Measurements from ENCODE around the gene RFT1.
"Not testable (repeated sequence)": the region's sequence is repeated elsewhere in the genome, so short reads cannot be mapped to it uniquely, and the experiment has no call there.

The RFT1 gene

DNA sequence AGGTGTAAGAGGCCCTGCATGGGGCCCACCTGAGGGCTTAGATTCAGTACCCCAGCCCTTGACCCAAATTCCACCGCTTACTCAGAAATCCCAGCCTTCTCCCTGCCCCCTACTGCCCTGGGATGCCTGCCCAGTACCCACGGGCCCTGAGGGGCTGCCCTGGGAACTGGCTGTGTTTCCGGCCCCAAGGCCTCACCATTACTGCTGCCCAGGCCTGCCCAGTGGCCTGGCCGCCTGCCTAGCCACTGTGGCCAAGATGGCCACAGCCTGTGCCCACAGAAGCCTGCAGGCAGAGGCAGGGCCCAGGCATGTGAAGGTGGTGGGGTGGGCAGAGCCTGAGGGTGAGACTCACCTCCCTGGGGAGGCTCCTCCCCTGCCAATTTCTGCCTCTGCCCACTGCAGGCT lies 24.6 kb upstream of the RFT1 start:
- DNase-seq (ENCODE audit: extremely low spot score) = no peak
- ChIA-PET CTCF (no interaction called here), POLR2A (no interaction called here)

DNA sequence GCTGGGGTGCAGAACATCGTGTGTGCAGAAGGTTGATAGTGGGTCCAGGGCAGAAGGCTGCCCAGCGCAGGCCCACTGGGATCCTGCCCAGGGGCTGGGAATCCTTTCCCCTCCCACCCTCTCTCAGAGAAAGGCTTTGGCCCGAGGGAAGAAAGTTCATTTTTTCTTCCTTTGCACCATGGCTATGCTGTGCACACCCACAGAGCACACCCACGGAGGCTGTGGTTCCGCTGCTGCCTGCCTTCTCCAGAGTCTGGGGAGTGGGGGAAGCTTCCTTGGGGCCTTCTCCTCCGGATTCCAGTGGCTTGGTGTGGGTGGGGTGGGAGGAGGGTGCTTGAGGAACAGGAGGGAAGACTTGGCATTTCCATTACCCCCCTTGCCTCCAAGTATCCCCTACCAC lies 23.7 kb upstream of the RFT1 start:
- ChIA-PET POLR2A (interaction anchor here (0.5 kb wide), 1 partner anchor 26 kb away, joined by 3 read pairs; no protein-coding TSS in a partner anchor), CTCF (no interaction called here)
- DNase-seq (ENCODE audit: extremely low spot score) = no peak
- TF ChIP-seq SUZ12 (IDR thresholded peaks at IDR 0.05) = no peak
- no peak for TF ChIP-seq FOXK2 (IDR thresholded peaks at IDR 0.05)
- TF ChIP-seq NFRKB (IDR thresholded peaks at IDR 0.05) = no peak
- TF ChIP-seq LEF1 (IDR thresholded peaks at IDR 0.05; ENCODE audit: borderline replicate concordance) = no peak
- no peak for TF ChIP-seq BHLHE40 (IDR thresholded peaks at IDR 0.05; ENCODE audit: borderline replicate concordance)
- TF ChIP-seq ZNF384 (IDR thresholded peaks at IDR 0.05) = no peak
- no peak for TF ChIP-seq SP1 (IDR thresholded peaks at IDR 0.05)
- TF ChIP-seq CTBP1 (IDR thresholded peaks at IDR 0.05; ENCODE audit: borderline replicate concordance) = no peak
- no peak for TF ChIP-seq FOXM1 (IDR thresholded peaks at IDR 0.05; ENCODE audit: borderline replicate concordance)
- TF ChIP-seq ARNT (IDR thresholded peaks at IDR 0.05) = no peak
- TF ChIP-seq HDGF (IDR thresholded peaks at IDR 0.05; ENCODE audit: borderline replicate concordance) = no peak
- TF ChIP-seq L3MBTL2 (conservative IDR thresholded peaks at IDR 0.05) = no peak

More for the DNA sequence above, 24.6 kb upstream of the RFT1 start:
- no peak for TF ChIP-seq HDGF (IDR thresholded peaks at IDR 0.05; ENCODE audit: borderline replicate concordance)
- no peak for TF ChIP-seq ZNF384 (IDR thresholded peaks at IDR 0.05)
- no peak for TF ChIP-seq FOXA1 (IDR thresholded peaks at IDR 0.05)
- TF ChIP-seq TARDBP (IDR thresholded peaks at IDR 0.05) = no peak
- no peak for TF ChIP-seq ARNT (IDR thresholded peaks at IDR 0.05)
- TF ChIP-seq CTBP1 (IDR thresholded peaks at IDR 0.05; ENCODE audit: borderline replicate concordance) = no peak
- TF ChIP-seq SP1 (IDR thresholded peaks at IDR 0.05) = no peak
- TF ChIP-seq FOXM1 (IDR thresholded peaks at IDR 0.05; ENCODE audit: borderline replicate concordance) = no peak
- TF ChIP-seq BHLHE40 (IDR thresholded peaks at IDR 0.05; ENCODE audit: borderline replicate concordance) = no peak
- no peak for TF ChIP-seq LEF1 (IDR thresholded peaks at IDR 0.05; ENCODE audit: borderline replicate concordance)
- TF ChIP-seq L3MBTL2 (conservative IDR thresholded peaks at IDR 0.05) = no peak
- no peak for TF ChIP-seq NFRKB (IDR thresholded peaks at IDR 0.05)

DNA sequence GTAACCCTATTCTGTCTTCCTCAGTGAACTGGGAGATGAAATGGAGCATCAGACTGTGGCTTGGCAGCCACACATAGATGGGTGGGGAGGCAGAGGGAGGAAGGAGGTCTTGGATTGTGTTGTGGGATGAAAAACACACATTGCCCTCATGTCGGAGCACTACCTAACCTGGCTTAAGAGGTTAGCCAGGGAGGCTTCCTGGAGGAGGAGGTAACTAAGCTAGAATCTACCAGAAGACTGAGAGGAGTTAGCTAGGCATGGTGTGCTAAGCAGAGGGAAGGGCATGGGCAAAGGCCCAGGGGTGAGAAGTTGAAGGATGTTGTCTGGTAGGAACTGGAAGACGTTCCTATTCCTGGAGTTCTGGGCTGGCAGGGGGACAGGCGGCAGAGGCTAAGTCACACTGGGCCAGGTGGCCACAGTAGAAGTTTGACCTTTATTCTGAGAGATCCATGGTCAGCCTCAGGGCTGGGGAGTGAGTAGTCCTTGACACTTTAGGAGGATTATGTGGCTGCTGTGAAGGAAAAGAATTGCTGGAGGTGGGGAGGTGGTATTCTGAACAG lies 23.1 kb upstream of the RFT1 start:
- no peak for TF ChIP-seq FOXK2 (IDR thresholded peaks at IDR 0.05)
- TF ChIP-seq FOXA1 (IDR thresholded peaks at IDR 0.05) = no peak
- no peak for TF ChIP-seq HDGF (IDR thresholded peaks at IDR 0.05; ENCODE audit: borderline replicate concordance)
- no peak for TF ChIP-seq CTBP1 (IDR thresholded peaks at IDR 0.05; ENCODE audit: borderline replicate concordance)
- no peak for DNase-seq (ENCODE audit: extremely low spot score)
- CTCF ChIA-PET = no interaction called here
- POLR2A ChIA-PET = no interaction called here

DNA sequence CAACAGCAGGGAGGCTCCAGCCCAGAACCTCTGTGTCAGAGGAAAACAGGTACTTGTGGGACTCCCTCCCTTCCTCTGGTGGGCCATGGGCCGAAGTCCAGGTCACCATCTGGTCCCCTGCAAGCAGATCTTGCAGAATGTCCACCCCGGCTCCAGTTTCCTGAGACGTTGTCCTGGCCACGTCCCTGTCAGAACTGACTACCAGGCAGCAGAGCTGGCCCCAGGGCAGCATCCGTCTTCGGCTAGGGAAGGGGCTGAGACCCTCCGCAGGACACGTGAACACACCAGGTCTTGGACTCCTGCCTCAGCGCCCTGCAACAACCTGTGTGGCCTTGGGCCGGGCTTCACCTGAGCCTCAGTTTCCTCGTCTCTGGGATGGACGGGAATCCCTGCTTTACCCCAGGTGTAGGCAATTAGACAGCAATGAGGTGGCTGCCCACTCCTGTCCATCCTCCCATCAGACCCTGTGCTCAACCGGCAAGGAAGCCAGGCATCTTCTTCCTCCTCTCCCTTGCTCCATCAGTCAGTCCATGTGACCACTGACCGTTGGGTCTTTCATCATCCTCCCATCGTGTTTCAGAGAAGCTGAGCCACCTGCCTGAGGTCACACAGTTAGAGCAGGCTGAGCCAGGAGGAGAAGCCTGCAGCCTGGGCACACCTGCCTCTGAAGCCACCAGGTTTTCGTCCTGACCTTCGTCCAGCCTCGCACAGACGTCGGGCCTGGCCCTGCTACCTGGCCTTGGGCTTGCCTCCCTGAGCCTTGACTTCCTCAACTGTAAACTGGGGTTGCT lies 21.8 kb upstream of the RFT1 start:
- ChIA-PET POLR2A (no interaction called here), CTCF (no interaction called here)
- TF ChIP-seq BHLHE40 (IDR thresholded peaks at IDR 0.05; ENCODE audit: borderline replicate concordance) (no peak), FOXK2 (IDR thresholded peaks at IDR 0.05) (no peak), L3MBTL2 (conservative IDR thresholded peaks at IDR 0.05) (no peak), NFRKB (IDR thresholded peaks at IDR 0.05) (no peak), ZNF384 (IDR thresholded peaks at IDR 0.05) (no peak), FOXA1 (IDR thresholded peaks at IDR 0.05) (no peak), ARNT (IDR thresholded peaks at IDR 0.05) (no peak)
- no peak for DNase-seq (ENCODE audit: extremely low spot score)

DNA sequence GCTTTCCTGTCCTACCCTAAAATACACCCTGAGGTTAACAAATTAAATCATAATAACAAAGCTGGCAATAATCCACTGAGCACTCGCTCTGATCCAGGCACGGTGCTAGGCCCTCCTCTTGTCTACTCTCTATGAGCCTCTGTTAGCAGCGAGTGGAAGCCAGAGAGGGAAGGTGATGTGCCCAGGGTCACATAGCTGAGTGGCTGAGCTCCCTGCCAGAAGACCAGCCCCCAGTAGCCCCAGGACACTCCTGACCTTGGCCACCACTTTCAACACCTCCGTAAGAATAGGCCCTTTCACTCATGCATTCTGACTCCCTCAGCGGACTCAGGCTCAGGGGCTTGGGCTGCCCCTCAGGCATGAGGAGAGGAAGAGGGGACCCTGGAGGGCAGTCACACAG lies 21.2 kb upstream of the RFT1 start:
- TF ChIP-seq LEF1 (IDR thresholded peaks at IDR 0.05; ENCODE audit: borderline replicate concordance) (no peak), ZNF384 (IDR thresholded peaks at IDR 0.05) (no peak), SP1 (IDR thresholded peaks at IDR 0.05) (no peak), FOXM1 (IDR thresholded peaks at IDR 0.05; ENCODE audit: borderline replicate concordance) (no peak)
- CTCF ChIA-PET = no interaction called here
- DNase-seq (ENCODE audit: extremely low spot score) = no peak
- POLR2A ChIA-PET = interaction anchor here (1.1 kb wide), 1 partner anchor 18 kb away, joined by 3 read pairs; no protein-coding TSS in a partner anchor

DNA sequence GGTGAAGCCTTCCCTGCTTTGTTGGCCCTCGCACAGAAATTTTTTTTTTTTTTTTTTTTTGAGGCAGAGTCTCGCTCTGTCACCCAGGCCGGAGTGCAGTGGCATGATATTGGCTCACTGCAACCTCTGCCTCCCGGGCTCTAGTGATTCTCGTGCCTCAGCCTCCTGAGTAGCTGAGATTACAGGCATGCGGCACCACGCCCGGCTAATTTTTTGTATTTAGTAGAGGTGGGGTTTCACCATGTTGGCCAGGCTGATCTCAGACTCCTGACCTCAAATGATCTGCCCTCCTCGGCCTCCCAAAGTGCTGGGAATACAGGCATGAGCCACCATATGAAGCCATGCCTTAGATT lies 20.8 kb upstream of the RFT1 start:
- DNase-seq (ENCODE audit: extremely low spot score); CTCF ChIA-PET: not testable (repeated sequence)
- POLR2A ChIA-PET = interaction anchor here (1.1 kb wide), 1 partner anchor 17 kb away, joined by 3 read pairs; no protein-coding TSS in a partner anchor

DNA sequence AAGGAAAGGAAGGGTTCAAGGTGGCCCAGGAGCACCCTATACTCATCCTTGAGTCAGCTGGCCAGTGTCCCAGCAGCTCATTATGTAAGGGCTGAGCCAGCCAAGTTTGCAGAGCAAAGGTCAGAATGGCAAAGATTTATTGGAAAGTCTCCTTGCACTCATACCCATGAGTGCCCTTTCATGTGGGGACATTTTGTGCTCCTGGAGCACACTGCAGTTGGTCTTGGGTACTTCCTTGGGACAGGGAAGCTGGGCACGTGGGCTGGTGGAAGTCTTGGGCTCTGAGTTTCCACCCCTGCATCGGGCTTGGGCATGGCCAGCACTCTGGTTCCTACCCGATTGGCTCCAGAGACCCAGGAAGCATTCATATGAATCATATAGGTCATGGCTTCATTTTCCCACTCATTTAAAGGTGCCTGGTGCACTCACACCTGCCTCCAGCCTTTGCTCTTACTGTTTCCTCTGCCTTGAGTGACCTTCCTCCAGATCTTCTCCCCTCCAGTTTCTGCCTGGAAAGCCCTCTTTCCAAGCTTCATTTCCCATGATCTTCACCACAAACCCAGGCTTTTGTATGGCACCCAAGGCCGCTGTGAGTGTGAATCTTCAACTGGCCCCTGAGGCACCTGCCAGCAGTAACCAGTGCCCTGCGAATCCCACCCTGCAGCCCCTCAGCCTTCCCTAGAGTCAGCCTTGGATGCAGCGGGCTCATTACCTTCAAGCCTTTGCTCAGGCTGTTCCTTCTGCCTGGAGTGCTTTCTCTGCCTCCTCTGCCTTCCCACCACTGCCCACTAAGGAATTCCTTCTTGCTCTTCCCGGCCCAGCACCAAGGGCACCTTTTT lies 20.2 kb upstream of the RFT1 start:
- ChIA-PET POLR2A (interaction anchor here (1.1 kb wide), 1 partner anchor 17 kb away, joined by 3 read pairs; no protein-coding TSS in a partner anchor), CTCF (no interaction called here)
- no peak for DNase-seq (ENCODE audit: extremely low spot score)
- TF ChIP-seq NFRKB (IDR thresholded peaks at IDR 0.05) (no peak), FOXM1 (IDR thresholded peaks at IDR 0.05; ENCODE audit: borderline replicate concordance) (no peak), BHLHE40 (IDR thresholded peaks at IDR 0.05; ENCODE audit: borderline replicate concordance) (no peak), LEF1 (IDR thresholded peaks at IDR 0.05; ENCODE audit: borderline replicate concordance) (no peak), TARDBP (IDR thresholded peaks at IDR 0.05) (no peak), ZNF384 (IDR thresholded peaks at IDR 0.05) (no peak), FOXA1 (IDR thresholded peaks at IDR 0.05) (no peak), FOXK2 (IDR thresholded peaks at IDR 0.05) (no peak), L3MBTL2 (conservative IDR thresholded peaks at IDR 0.05) (no peak)

DNA sequence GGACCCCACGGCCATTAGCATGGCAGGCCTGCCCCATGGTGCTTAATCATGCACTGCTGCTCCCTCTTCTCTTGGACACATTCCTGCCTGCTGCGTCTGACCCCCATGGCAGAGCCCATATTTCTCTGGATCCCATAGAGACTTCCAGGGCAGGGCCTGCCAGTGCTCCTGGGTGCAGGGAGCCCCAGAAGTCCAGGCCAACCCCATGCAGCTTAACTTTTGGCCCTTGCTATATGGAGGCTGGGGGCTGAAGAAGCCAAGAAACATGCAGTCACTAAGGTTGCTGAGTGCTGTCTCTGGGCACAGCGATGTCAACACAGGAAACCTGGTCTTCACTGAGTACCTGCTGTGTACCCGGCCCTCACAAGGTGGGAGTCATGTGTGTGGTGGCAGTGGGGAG lies 19.5 kb upstream of the RFT1 start:
- TF ChIP-seq, protein P1, sequence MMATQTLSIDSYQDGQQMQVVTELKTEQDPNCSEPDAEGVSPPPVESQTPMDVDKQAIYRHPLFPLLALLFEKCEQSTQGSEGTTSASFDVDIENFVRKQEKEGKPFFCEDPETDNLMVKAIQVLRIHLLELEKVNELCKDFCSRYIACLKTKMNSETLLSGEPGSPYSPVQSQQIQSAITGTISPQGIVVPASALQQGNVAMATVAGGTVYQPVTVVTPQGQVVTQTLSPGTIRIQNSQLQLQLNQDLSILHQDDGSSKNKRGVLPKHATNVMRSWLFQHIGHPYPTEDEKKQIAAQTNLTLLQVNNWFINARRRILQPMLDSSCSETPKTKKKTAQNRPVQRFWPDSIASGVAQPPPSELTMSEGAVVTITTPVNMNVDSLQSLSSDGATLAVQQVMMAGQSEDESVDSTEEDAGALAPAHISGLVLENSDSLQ (IDR thresholded peaks at IDR 0.05) = no peak
- TF ChIP-seq L3MBTL2 (conservative IDR thresholded peaks at IDR 0.05) (no peak), TARDBP (IDR thresholded peaks at IDR 0.05) (no peak), ZNF384 (IDR thresholded peaks at IDR 0.05) (no peak), FOXK2 (IDR thresholded peaks at IDR 0.05) (no peak), NFRKB (IDR thresholded peaks at IDR 0.05) (no peak), HDGF (IDR thresholded peaks at IDR 0.05; ENCODE audit: borderline replicate concordance) (no peak), FOXM1 (IDR thresholded peaks at IDR 0.05; ENCODE audit: borderline replicate concordance) (no peak), LEF1 (IDR thresholded peaks at IDR 0.05; ENCODE audit: borderline replicate concordance) (no peak), SUZ12 (IDR thresholded peaks at IDR 0.05) (no peak), ELF4 (IDR thresholded peaks at IDR 0.05) (no peak), ARNT (IDR thresholded peaks at IDR 0.05) (no peak), FOXA1 (IDR thresholded peaks at IDR 0.05) (no peak), CTBP1 (IDR thresholded peaks at IDR 0.05; ENCODE audit: borderline replicate concordance) (no peak), BHLHE40 (IDR thresholded peaks at IDR 0.05; ENCODE audit: borderline replicate concordance) (no peak)
- POLR2A ChIA-PET = no interaction called here
- CTCF ChIA-PET = interaction anchor here (0.6 kb wide), 1 partner anchor 42 kb away, joined by 4 read pairs; no protein-coding TSS in a partner anchor
- DNase-seq (ENCODE audit: extremely low spot score) = no peak
